HepG2 (cell line): ENCODE results near the gene SCGB1C1.

Experiments used
- CREB1 ChIP-seq, 2 experiments: fragments of 450-650 bp in 1 of 2; IDR thresholded peaks; 2 replicates each; pipeline ENCODE4 v1.6.1; 2016 to 2017; ENCODE audit warnings: control low read depth in 1 of 2, mild to moderate bottlenecking in 1 of 2, missing compliant biosample characterization in 1 of 2, missing genetic modification characterization in 1 of 2
- CTCF ChIP-seq: sonication (generic); formaldehyde crosslinking; IDR thresholded peaks from 2 replicates; pipeline ENCODE4 v1.5.0; 2020; ENCODE audit warnings: mild to moderate bottlenecking, missing genetic modification reagents, moderate library complexity
- EP300 ChIP-seq, 3 experiments: sonication (generic) in 1 of 3; formaldehyde crosslinking in 1 of 3; IDR thresholded peaks; 2 replicates each; pipeline versions ENCODE4 v1.5.1 to v1.6.1; 2011 to 2020; ENCODE audit warnings: low read depth in 2 of 3, low read length in 2 of 3, borderline replicate concordance in 1 of 3, improper control_type of control experiment in 1 of 3, mild to moderate bottlenecking in 1 of 3, missing genetic modification reagents in 1 of 3, moderate library complexity in 1 of 3
- JUNB ChIP-seq: sonication (generic); formaldehyde crosslinking; IDR thresholded peaks from 2 replicates; pipeline ENCODE4 v1.8.0; 2022; ENCODE audit warnings: missing genetic modification reagents, mild to moderate bottlenecking, borderline replicate concordance
- KDM5A ChIP-seq: fragments of 200-600 bp; sonication (generic); IDR thresholded peaks from 2 replicates; pipeline ENCODE4 v1.7.0; 2018; ENCODE audit warnings: antibody characterized with exemption, mild to moderate bottlenecking, low read length, borderline replicate concordance
- MXI1 ChIP-seq: IDR thresholded peaks from 3 replicates; pipeline ENCODE4 v1.6.1; 2012; ENCODE audit warnings: low read depth, low read length, inconsistent platforms, borderline replicate concordance
- TOE1 ChIP-seq: sonication (generic); formaldehyde crosslinking; IDR thresholded peaks from 2 replicates; pipeline ENCODE4 v1.4.0; 2020; ENCODE audit warnings: mild to moderate bottlenecking, missing genetic modification reagents
- ZBTB7A ChIP-seq: sonication (generic); formaldehyde crosslinking; IDR thresholded peaks from 2 replicates; pipeline ENCODE4 v1.8.0; 2022; ENCODE audit warnings: mild to moderate bottlenecking, missing genetic modification reagents
- ZC3H4 ChIP-seq: sonication (generic); formaldehyde crosslinking; IDR thresholded peaks from 2 replicates; pipeline ENCODE4 v1.4.0; 2020; ENCODE audit warnings: missing genetic modification reagents, borderline replicate concordance
- ZNF274 ChIP-seq: sonication (generic); formaldehyde crosslinking; IDR thresholded peaks from 2 replicates; pipeline ENCODE4 v1.5.1; 2020; ENCODE audit warnings: mild to moderate bottlenecking, missing genetic modification reagents
- TF ChIP-seq, protein P1 (sequence below): sonication (generic); formaldehyde crosslinking; IDR thresholded peaks from 2 replicates; pipeline ENCODE4 v1.4.0; 2020; ENCODE audit warnings: missing genetic modification reagents, borderline replicate concordance

GRCh38 chr11:240315-240714 is 47.4 kb downstream of the SCGB1C1 start:
- no peak for TF ChIP-seq MXI1
- no peak for TF ChIP-seq CREB1 (IDR thresholded peaks at IDR 0.05)
- no peak for TF ChIP-seq CREB1 (CRISPR knock-in tag; IDR thresholded peaks at IDR 0.05)
- TF ChIP-seq ZNF274 (CRISPR knock-in tag) = no peak
- no peak for TF ChIP-seq CTCF (CRISPR knock-in tag)
- TF ChIP-seq ZBTB7A (CRISPR knock-in tag) = no peak
- TF ChIP-seq EP300 (IDR thresholded peaks at IDR 0.05; ENCODE audit: low read depth in 2 of 2, low read length in 2 of 2) = no peak
- TF ChIP-seq EP300 (CRISPR knock-in tag; IDR thresholded peaks at IDR 0.05; ENCODE audit: borderline replicate concordance) = no peak
- TF ChIP-seq ZC3H4 (CRISPR knock-in tag) = no peak
- TF ChIP-seq, protein P1, sequence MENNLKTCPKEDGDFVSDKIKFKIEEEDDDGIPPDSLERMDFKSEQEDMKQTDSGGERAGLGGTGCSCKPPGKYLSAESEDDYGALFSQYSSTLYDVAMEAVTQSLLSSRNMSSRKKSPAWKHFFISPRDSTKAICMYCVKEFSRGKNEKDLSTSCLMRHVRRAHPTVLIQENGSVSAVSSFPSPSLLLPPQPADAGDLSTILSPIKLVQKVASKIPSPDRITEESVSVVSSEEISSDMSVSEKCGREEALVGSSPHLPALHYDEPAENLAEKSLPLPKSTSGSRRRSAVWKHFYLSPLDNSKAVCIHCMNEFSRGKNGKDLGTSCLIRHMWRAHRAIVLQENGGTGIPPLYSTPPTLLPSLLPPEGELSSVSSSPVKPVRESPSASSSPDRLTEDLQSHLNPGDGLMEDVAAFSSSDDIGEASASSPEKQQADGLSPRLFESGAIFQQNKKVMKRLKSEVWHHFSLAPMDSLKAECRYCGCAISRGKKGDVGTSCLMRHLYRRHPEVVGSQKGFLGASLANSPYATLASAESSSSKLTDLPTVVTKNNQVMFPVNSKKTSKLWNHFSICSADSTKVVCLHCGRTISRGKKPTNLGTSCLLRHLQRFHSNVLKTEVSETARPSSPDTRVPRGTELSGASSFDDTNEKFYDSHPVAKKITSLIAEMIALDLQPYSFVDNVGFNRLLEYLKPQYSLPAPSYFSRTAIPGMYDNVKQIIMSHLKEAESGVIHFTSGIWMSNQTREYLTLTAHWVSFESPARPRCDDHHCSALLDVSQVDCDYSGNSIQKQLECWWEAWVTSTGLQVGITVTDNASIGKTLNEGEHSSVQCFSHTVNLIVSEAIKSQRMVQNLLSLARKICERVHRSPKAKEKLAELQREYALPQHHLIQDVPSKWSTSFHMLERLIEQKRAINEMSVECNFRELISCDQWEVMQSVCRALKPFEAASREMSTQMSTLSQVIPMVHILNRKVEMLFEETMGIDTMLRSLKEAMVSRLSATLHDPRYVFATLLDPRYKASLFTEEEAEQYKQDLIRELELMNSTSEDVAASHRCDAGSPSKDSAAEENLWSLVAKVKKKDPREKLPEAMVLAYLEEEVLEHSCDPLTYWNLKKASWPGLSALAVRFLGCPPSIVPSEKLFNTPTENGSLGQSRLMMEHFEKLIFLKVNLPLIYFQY (CRISPR knock-in tag) = no peak
- no peak for TF ChIP-seq TOE1 (CRISPR knock-in tag)
- TF ChIP-seq JUNB (CRISPR knock-in tag) = no peak
- no peak for TF ChIP-seq KDM5A
